Activated CD8-positive, alpha-beta memory T cell treated with anti-CD3 and anti-CD28 coated beads for 1 hour (primary cell): Measurements from ENCODE around the gene KDM6A.
"Not testable (repeated sequence)": the region's sequence is repeated elsewhere in the genome, so short reads cannot be mapped to it uniquely, and the experiment has no call there.

Source experiments
- DNase-seq, 2 donors: peaks; one replicate each; pipeline ENCODE4 v3.0.0-alpha.2; 2020; ENCODE audit warnings: low read depth in 1 of 2; ENCODE audit errors: extremely low read depth in 1 of 2

KDM6A gene

GRCh38 chrX:44915361-44915868 lies 42.4 kb downstream of the KDM6A start:
- DNase-seq = no peak

GRCh38 chrX:44918722-44919121 lies 45.7 kb downstream of the KDM6A start:
- DNase-seq = no peak

- DNase-seq = no peak
Measured at GRCh38 chrX:44922980-44923379, 50.0 kb downstream of the KDM6A start.

- no peak for DNase-seq
Measured at GRCh38 chrX:44927398-44927797, 54.4 kb downstream of the KDM6A start.

- DNase-seq = no peak
Measured at GRCh38 chrX:44931441-44931973, 58.5 kb downstream of the KDM6A start.

- DNase-seq = no peak
Measured at GRCh38 chrX:44935172-44935571, 62.2 kb downstream of the KDM6A start.

- DNase-seq = no peak
Measured at GRCh38 chrX:44935640-44936039, 62.7 kb downstream of the KDM6A start.

- DNase-seq = no peak
Measured at GRCh38 chrX:44937606-44938005, 64.6 kb downstream of the KDM6A start.

- DNase-seq = no peak
Measured at GRCh38 chrX:44938111-44938510, 65.1 kb downstream of the KDM6A start.

GRCh38 chrX:44940541-44940940 lies 67.6 kb downstream of the KDM6A start:
- DNase-seq = not testable (repeated sequence)

GRCh38 chrX:44943007-44943406 lies 70.0 kb downstream of the KDM6A start:
- no peak for DNase-seq

GRCh38 chrX:44944894-44945293 lies 71.9 kb downstream of the KDM6A start:
- DNase-seq = no peak

- no peak for DNase-seq
Measured at GRCh38 chrX:44945736-44946135, 72.7 kb downstream of the KDM6A start.

- no peak for DNase-seq
Measured at GRCh38 chrX:44946771-44947170, 73.8 kb downstream of the KDM6A start.

GRCh38 chrX:44947995-44948394 lies 75.0 kb downstream of the KDM6A start:
- DNase-seq = no peak

- no peak for DNase-seq
Measured at GRCh38 chrX:44948406-44948805, 75.4 kb downstream of the KDM6A start.

GRCh38 chrX:44949125-44949524 lies 76.1 kb downstream of the KDM6A start:
- DNase-seq = no peak

- DNase-seq = not testable (repeated sequence)
Measured at GRCh38 chrX:44950471-44951366, 77.7 kb downstream of the KDM6A start.

GRCh38 chrX:44951572-44952067 lies 78.6 kb downstream of the KDM6A start:
- no peak for DNase-seq

- DNase-seq = no peak
Measured at GRCh38 chrX:44952329-44953027, 79.5 kb downstream of the KDM6A start.

- no peak for DNase-seq
Measured at GRCh38 chrX:44953734-44954502, 80.9 kb downstream of the KDM6A start.
